ENCODE data around the gene SPEG.
"Not testable (repeated sequence)": the region's sequence is repeated elsewhere in the genome, so short reads cannot be mapped to it uniquely, and the experiment has no call there.

SPEG gene

DNA sequence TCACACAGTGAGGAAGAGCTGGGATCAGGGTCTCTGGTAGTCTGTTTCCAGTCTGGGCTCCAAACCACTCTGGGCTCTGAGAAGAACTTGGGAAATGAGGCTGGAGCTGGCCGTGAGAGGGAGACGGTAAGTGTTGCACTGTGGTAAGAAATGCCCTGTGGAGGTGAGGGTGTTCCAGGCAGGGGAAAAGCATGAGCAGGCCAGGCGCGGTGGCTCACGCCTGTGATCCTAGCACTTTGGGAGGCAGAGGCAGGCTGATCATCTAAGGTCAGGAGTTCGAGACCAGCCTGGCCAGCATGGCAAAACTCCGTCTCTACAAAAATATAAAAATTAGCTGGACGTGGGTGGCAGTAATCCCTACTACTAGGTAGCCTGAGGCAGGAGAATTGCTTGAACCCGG, 30.8 kb upstream of the SPEG start:
- DNase-seq, result no peak
- in situ Hi-C loops (cut with HindIII; ENCODE audit: low pct_ligation_motif_present, low pct_unique_long_range_greater_than_20kb, low sequenced_read_pairs), result no loop called here

DNA sequence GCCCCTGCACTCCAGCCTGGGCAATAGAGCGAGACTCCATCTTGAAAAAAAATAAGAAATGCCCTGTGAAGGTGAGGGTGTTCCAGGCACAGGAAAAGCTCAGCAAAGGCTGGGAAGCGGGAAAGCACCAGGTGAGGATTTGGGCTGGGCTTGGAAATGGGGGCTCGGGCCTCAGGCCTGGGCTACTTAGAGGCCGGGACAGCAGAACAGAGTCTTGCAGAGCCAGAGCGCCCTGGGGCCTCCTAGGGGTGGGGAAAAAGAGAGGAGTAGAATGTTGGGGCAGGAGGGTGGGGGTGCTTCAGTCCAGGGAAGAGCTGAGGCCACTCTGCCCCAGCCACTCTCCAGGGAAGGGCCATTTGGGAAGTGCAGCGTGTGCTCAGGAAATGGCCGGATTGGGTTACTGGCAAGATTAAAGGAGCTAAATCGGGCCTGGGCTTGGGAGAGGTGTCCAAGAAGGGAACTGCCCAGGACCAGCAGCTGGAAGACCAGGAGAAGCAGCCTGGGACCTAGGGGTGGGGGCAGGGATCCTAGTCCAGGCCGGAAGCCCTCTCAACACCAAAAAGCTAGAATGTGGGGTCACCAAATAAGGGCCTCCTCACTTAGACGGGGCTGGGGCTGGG, 30.2 kb upstream of the SPEG start:
- in situ Hi-C loops (cut with HindIII; ENCODE audit: low pct_ligation_motif_present, low pct_unique_long_range_greater_than_20kb, low sequenced_read_pairs), result no loop called here
- DNase-seq, result no peak

DNA sequence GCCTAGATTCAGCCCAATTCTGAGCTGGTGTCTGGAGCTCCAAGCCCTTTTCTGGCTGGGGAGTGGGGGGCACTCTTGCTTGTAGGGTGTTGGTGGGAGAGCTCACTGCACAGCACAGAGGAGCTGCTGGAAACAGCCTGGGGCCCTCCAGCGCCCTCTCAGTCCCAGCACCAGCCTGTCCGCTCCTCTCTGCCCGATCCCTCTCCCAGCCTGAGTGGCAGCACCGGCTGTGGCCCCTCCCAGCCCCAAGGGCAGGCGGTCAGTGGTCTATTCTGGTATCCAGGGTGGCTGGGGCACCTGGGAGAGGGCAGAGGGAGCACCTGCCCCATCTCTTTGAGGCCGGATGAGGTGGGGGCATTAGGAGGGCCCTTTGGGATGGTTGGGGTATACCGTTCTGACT, 29.7 kb upstream of the SPEG start:
- in situ Hi-C loops (cut with HindIII; ENCODE audit: low pct_ligation_motif_present, low pct_unique_long_range_greater_than_20kb, low sequenced_read_pairs), result no loop called here
- DNase-seq, result no peak

GRCh38 chr2:219405451-219405850, 29.2 kb upstream of the SPEG start:
- in situ Hi-C loops (cut with HindIII; ENCODE audit: low pct_ligation_motif_present, low pct_unique_long_range_greater_than_20kb, low sequenced_read_pairs), result no loop called here

DNA sequence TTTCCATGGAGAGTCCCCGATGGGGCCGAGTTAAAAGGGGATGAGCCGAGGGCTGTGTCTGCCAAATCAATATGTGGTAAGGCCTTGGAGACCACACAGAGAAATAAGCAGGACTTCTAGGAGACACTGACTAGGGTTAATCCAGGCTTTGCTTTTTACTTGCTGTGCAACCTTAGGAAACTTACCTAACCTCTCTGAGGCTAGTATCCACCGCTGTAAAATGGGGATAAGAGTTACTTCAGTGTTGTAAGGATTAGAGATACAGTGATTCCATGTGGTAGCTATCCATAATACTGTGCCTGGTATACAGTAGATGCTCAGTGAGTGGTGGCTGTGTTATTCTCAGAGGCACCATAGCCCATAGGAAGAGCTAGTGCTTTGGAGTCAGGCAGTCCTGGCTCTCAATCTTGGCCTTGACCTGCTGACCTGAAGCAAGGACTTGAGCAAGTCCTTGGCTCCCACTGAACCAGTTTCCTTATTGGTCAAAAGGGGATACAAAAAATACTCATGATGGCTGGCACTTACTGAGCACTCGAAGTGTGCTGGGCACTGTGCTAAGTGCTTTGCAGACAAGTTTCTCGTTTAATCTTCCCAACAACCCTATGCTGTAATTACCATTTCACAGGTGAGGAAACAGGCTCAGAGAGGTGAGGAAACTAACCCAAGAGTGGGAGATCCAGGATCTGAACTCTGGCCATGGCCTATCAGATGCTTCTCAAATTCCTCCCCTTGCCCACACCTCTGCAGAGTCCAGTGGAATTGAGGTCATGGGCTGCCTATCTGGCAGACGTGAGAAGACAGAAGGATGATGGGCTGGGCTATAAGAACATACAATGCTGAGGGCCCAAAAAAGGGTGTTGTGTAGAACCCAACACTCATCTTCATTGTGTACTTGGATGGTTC, 28.4 kb upstream of the SPEG start:
- in situ Hi-C loops (cut with HindIII; ENCODE audit: low pct_ligation_motif_present, low pct_unique_long_range_greater_than_20kb, low sequenced_read_pairs), result no loop called here
- DNase-seq, result no peak

More at GRCh38 chr2:219405451-219405850, 29.2 kb upstream of the SPEG start:
- DNase-seq, result no peak

DNA sequence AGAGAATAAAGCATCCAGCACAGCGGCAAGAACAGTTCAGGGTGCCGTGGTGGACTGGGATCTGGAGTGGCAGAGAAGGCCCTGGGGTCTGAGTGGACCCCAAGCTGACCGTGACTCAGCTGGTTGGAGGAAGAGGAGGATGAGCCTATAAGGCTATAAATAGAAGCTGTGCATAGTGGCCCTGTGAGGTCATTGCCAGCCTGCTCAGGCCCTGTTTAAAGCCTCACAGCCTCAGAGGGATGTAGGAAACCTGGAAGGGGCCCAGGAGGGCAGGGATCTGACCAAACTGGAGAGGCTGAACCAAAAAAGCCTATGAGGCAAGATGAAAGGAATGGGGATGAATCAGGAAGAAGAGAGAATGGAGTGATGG, 27.8 kb upstream of the SPEG start:
- peak; percentile 53 for DNase-seq
- in situ Hi-C loops (cut with HindIII; ENCODE audit: low pct_ligation_motif_present, low pct_unique_long_range_greater_than_20kb, low sequenced_read_pairs), result no loop called here

DNA sequence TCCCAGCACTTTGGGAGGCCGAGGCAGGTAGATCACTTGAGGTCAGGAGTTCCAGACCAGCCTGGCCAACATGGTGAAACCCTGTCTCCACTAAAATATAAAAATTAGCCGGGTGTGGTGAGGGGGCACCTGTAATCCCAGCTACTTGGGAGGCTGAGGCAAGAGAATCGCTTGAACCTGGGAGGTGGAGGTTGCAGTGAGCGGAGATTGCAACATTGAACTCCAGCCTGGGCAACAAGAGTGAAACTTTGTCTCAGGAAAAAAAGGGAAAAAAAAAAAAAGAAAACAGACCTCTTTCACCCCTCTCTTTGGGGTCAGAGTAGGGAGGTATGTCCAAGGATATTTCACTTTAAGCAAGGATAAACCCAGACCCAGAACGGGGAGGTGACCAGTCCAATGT, 27.3 kb upstream of the SPEG start:
- DNase-seq; in situ Hi-C loops (cut with HindIII; ENCODE audit: low pct_ligation_motif_present, low pct_unique_long_range_greater_than_20kb, low sequenced_read_pairs): not testable (repeated sequence)

DNA sequence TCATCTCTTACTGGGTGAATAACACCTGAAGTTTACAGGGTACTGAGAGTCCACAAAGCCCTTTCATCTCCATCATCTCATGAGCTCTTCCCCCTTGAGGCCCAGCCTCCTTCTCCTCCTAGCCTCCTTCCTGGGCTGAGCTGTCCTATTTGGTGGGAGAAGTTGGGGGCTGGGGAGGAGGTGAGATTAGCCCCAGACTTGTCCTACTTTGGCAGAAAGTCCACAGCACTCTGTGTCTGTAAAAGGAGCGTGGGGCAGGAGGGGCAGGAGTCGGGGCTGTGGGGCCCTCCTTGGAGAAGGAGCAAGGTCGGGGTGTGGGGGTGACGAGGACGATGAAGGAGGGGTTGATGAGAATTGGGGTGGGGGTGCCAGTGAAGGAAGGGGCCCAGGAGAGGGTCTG, 26.4 kb upstream of the SPEG start:
- in situ Hi-C loops (cut with HindIII; ENCODE audit: low pct_ligation_motif_present, low pct_unique_long_range_greater_than_20kb, low sequenced_read_pairs), result no loop called here
- DNase-seq, result no peak

- in situ Hi-C loops (cut with HindIII; ENCODE audit: low pct_ligation_motif_present, low pct_unique_long_range_greater_than_20kb, low sequenced_read_pairs), result no loop called here
Measured at GRCh38 chr2:219408631-219409030, 26.0 kb upstream of the SPEG start.

GRCh38 chr2:219409619-219410018, 25.0 kb upstream of the SPEG start:
- in situ Hi-C loops (cut with HindIII; ENCODE audit: low pct_ligation_motif_present, low pct_unique_long_range_greater_than_20kb, low sequenced_read_pairs), result no loop called here
- DNase-seq, result no peak

More at GRCh38 chr2:219408631-219409030, 26.0 kb upstream of the SPEG start:
- no peak for DNase-seq

DNA sequence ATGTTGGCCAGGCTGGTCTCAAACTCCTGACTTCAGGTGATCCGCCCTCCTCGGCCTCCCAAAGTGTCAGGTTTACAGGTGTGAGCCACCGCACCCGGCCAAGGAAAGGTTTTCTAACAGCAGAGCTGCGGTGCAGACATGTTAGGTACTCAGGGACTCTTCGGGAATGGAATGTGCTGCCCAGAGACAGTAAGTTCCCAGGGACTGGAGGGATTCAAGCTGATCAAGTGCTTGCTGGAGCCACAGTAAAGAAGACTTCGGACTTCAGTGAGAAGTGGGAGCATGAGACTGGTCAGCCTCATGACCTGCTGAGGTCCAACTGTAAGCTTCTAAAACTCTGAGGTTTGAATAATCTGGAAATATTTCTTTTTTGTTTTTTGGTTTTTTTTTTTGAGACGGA, 24.3 kb upstream of the SPEG start:
- no peak for DNase-seq
- in situ Hi-C loops (cut with HindIII; ENCODE audit: low pct_ligation_motif_present, low pct_unique_long_range_greater_than_20kb, low sequenced_read_pairs), result no loop called here

GRCh38 chr2:219414857-219415256, 19.8 kb upstream of the SPEG start:
- in situ Hi-C loops (cut with HindIII; ENCODE audit: low pct_ligation_motif_present, low pct_unique_long_range_greater_than_20kb, low sequenced_read_pairs), result no loop called here
- no peak for DNase-seq

DNA sequence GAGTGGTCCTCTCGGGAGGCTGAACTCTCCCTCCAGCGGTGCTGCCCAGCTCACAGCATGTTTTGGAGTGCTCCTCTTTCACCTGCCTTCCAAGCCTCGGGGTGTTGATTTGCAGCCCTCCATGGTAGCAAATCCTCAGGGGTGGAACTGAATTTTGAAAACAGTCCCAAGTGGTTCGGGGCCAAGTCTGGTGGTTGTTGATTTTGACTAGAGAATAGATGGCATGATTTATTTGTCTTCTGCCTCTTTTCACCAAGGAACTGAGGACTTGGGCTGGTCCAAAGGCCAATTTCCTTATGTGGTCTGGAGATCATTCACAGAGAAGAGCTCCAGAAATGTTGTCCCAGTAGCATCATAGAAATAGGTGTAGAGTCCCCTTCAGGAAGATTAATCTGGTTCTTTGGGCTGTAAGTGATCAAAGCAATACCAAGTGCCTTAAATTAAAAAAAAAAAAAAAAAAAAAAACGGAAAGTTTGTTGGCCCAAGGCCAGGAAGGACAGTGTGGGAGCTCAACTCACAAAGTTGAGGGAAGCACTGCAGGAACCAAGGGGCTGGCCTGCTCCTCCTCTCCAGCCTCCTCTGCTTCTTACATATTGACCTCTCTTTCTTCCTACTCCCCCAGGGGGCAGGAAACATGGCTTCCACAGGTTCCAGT, 18.9 kb upstream of the SPEG start:
- DNase-seq, result no peak
- in situ Hi-C loops (cut with HindIII; ENCODE audit: low pct_ligation_motif_present, low pct_unique_long_range_greater_than_20kb, low sequenced_read_pairs), result no loop called here

- in situ Hi-C loops (cut with HindIII; ENCODE audit: low pct_ligation_motif_present, low pct_unique_long_range_greater_than_20kb, low sequenced_read_pairs), result no loop called here
- no peak for DNase-seq
Measured at GRCh38 chr2:219416235-219416602, 18.4 kb upstream of the SPEG start.

GRCh38 chr2:219416938-219417337, 17.7 kb upstream of the SPEG start:
- DNase-seq, result no peak
- in situ Hi-C loops (cut with HindIII; ENCODE audit: low pct_ligation_motif_present, low pct_unique_long_range_greater_than_20kb, low sequenced_read_pairs), result no loop called here

- in situ Hi-C loops (cut with HindIII; ENCODE audit: low pct_ligation_motif_present, low pct_unique_long_range_greater_than_20kb, low sequenced_read_pairs), result no loop called here
- no peak for DNase-seq
Measured at GRCh38 chr2:219417374-219417773, 17.3 kb upstream of the SPEG start.

GRCh38 chr2:219418155-219419011, 16.3 kb upstream of the SPEG start, which contains the start of gene DES:
Gene DES, plus strand, starts transcription at chr2:219418377. Its CDS starts 86 bp downstream, at chr2:219418463.
- no peak for DNase-seq
- in situ Hi-C loops (cut with HindIII; ENCODE audit: low pct_ligation_motif_present, low pct_unique_long_range_greater_than_20kb, low sequenced_read_pairs), result no loop called here

GRCh38 chr2:219419012-219419324, 15.7 kb upstream of the SPEG start:
- in situ Hi-C loops (cut with HindIII; ENCODE audit: low pct_ligation_motif_present, low pct_unique_long_range_greater_than_20kb, low sequenced_read_pairs), result no loop called here

More at GRCh38 chr2:219419012-219419324, 15.7 kb upstream of the SPEG start:
- no peak for DNase-seq

Measured in ACHN (cell line).